ENCODE measurements around the gene GNAO1. TPM values are rescaled to one million over a fixed set of nuclear protein-coding genes. Genes with fewer than 3 reads are reported as not detected.

Gene GNAO1
- polyA plus RNA-seq, 1 donor (not counting 4 experiments of a cell fraction or from before 2014, with no cell fraction given) = 0.13 TPM

- Histone ChIP-seq H3K9ac (ENCODE audit: control insufficient read depth, extremely low read depth, insufficient read depth, low read length) (no peak overlapping the region), H3K9me1 (ENCODE audit: control insufficient read depth, extremely low read depth, insufficient read depth, low read length) (no peaks in the 10 kb centered on the region), H3K36me3 (ENCODE audit: control insufficient read depth in 2 of 2, extremely low read depth in 1 of 2, insufficient read depth in 2 of 2, low read length in 2 of 2) (no peaks in the 10 kb centered on the region), H3K9me3 (ENCODE audit: control insufficient read depth, low read depth, low read length) (no peaks in the 10 kb centered on the region), H4K20me1 (ENCODE audit: control insufficient read depth, extremely low read depth, insufficient read depth, low read length) (no peaks in the 10 kb centered on the region), H3K4me2 (ENCODE audit: control insufficient read depth, extremely low read depth, insufficient read depth, low read depth, low read length) (peak overlapping the region; percentile 29), H3K27me3 (ENCODE audit: control insufficient read depth, extremely low read depth, insufficient read depth, low read length) (no peaks in the 10 kb centered on the region), H2AFZ (ENCODE audit: control insufficient read depth, low read length) (peak overlapping the region; percentile 12), H3K79me2 (ENCODE audit: control insufficient read depth, insufficient read depth, low read length) (no peaks in the 10 kb centered on the region), H3K4me3 (ENCODE audit: control insufficient read depth in 2 of 3, extremely low read depth in 1 of 3, insufficient read depth in 2 of 3, low read depth in 1 of 3, low read length in 3 of 3) (no peak overlapping the region), H3K4me1 (ENCODE audit: control insufficient read depth, extremely low read depth, insufficient read depth, low read length) (peaks cover 34% of the 10 kb centered on the region), H3K27ac (ENCODE audit: control insufficient read depth, insufficient read depth, low read length) (peak overlapping the region; percentile 23)
- DNase-seq (ENCODE audit: low read depth, low spot score) = no peak
- TF ChIP-seq, protein P1, sequence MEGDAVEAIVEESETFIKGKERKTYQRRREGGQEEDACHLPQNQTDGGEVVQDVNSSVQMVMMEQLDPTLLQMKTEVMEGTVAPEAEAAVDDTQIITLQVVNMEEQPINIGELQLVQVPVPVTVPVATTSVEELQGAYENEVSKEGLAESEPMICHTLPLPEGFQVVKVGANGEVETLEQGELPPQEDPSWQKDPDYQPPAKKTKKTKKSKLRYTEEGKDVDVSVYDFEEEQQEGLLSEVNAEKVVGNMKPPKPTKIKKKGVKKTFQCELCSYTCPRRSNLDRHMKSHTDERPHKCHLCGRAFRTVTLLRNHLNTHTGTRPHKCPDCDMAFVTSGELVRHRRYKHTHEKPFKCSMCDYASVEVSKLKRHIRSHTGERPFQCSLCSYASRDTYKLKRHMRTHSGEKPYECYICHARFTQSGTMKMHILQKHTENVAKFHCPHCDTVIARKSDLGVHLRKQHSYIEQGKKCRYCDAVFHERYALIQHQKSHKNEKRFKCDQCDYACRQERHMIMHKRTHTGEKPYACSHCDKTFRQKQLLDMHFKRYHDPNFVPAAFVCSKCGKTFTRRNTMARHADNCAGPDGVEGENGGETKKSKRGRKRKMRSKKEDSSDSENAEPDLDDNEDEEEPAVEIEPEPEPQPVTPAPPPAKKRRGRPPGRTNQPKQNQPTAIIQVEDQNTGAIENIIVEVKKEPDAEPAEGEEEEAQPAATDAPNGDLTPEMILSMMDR (optimal IDR thresholded peaks at IDR 0.05 in 1 of 3, IDR thresholded peaks at IDR 0.05 in 1 of 3, conservative IDR thresholded peaks at IDR 0.05 in 1 of 3; ENCODE audit: extremely low read depth in 1 of 3, insufficient read depth in 2 of 3, low read length in 3 of 3) = no peak
- no peak for TF ChIP-seq EZH2 (IDR thresholded peaks at IDR 0.05; ENCODE audit: low read length)
- dilution Hi-C loops (cut with MboI; ENCODE audit: extremely low pct_ligation_motif_present, low sequenced_read_pairs) = no loop called here
- no peak for FAIRE-seq
Measured at GRCh38 chr16:56330476-56330875, 139.2 kb downstream of the GNAO1 start.

GRCh38 chr16:56331399-56331798 is 140.1 kb downstream of the GNAO1 start:
- Histone ChIP-seq H3K4me1 (ENCODE audit: control insufficient read depth, extremely low read depth, insufficient read depth, low read length) (peaks cover 43% of the 10 kb centered on the region), H3K9me1 (ENCODE audit: control insufficient read depth, extremely low read depth, insufficient read depth, low read length) (no peaks in the 10 kb centered on the region), H3K27ac (ENCODE audit: control insufficient read depth, insufficient read depth, low read length) (no peak overlapping the region), H3K36me3 (ENCODE audit: control insufficient read depth in 2 of 2, extremely low read depth in 1 of 2, insufficient read depth in 2 of 2, low read length in 2 of 2) (no peaks in the 10 kb centered on the region), H3K4me2 (ENCODE audit: control insufficient read depth, extremely low read depth, insufficient read depth, low read depth, low read length) (no peak overlapping the region), H4K20me1 (ENCODE audit: control insufficient read depth, extremely low read depth, insufficient read depth, low read length) (no peaks in the 10 kb centered on the region), H3K9me3 (ENCODE audit: control insufficient read depth, low read depth, low read length) (no peaks in the 10 kb centered on the region), H3K27me3 (ENCODE audit: control insufficient read depth, extremely low read depth, insufficient read depth, low read length) (no peaks in the 10 kb centered on the region), H3K9ac (ENCODE audit: control insufficient read depth, extremely low read depth, insufficient read depth, low read length) (no peak overlapping the region), H3K79me2 (ENCODE audit: control insufficient read depth, insufficient read depth, low read length) (no peaks in the 10 kb centered on the region), H3K4me3 (ENCODE audit: control insufficient read depth in 2 of 3, extremely low read depth in 1 of 3, insufficient read depth in 2 of 3, low read depth in 1 of 3, low read length in 3 of 3) (no peak overlapping the region), H2AFZ (ENCODE audit: control insufficient read depth, low read length) (no peak overlapping the region)
- TF ChIP-seq EZH2 (IDR thresholded peaks at IDR 0.05; ENCODE audit: low read length) = no peak
- TF ChIP-seq, protein P1 (optimal IDR thresholded peaks at IDR 0.05 in 1 of 3, IDR thresholded peaks at IDR 0.05 in 1 of 3, conservative IDR thresholded peaks at IDR 0.05 in 1 of 3; ENCODE audit: extremely low read depth in 1 of 3, insufficient read depth in 2 of 3, low read length in 3 of 3) = no peak
- dilution Hi-C loops (cut with MboI; ENCODE audit: extremely low pct_ligation_motif_present, low sequenced_read_pairs) = no loop called here
- DNase-seq (ENCODE audit: low read depth, low spot score) (no peak), FAIRE-seq (no peak)

All from keratinocyte (primary cell).